Hepatocyte (in vitro differentiated cells): ENCODE data around the gene PPP2R2B. TPM values are rescaled to one million over a fixed set of nuclear protein-coding genes. Genes with fewer than 3 reads are reported as not detected.

ENCODE experiments used
- DNase-seq: peaks from one replicate; pipeline ENCODE4 v3.0.0-alpha.2; 2016; ENCODE audit warnings: low spot score
- H2AFZ ChIP-seq: fragments of 200-600 bp; sonication (generic); 2 replicates; pipeline ENCODE4 v1.6.0; 2016; ENCODE audit warnings: antibody characterized with exemption, mild to moderate bottlenecking
- H3K27ac ChIP-seq: fragments of 200-600 bp; sonication (generic); 2 replicates; pipeline ENCODE4 v1.5.1; 2016; ENCODE audit warnings: mild to moderate bottlenecking
- H3K27me3 ChIP-seq: fragments of 200-600 bp; sonication (generic); 2 replicates; pipeline ENCODE4 v1.6.1; 2016
- H3K36me3 ChIP-seq: fragments of 200-600 bp; sonication (generic); replicated peaks from 2 replicates; pipeline ENCODE4 v1.5.1; 2016; ENCODE audit warnings: low read depth; ENCODE audit not compliant: insufficient read depth
- H3K4me1 ChIP-seq: fragments of 200-600 bp; sonication (generic); 2 replicates; pipeline ENCODE4 v1.5.1; 2016; ENCODE audit warnings: mild to moderate bottlenecking, moderate library complexity; ENCODE audit not compliant: insufficient read depth
- H3K4me2 ChIP-seq: fragments of 200-600 bp; sonication (generic); 2 replicates; pipeline ENCODE4 v1.6.0; 2016
- H3K4me3 ChIP-seq: fragments of 200-600 bp; sonication (generic); 2 replicates; pipeline ENCODE4 v1.5.1; 2016; ENCODE audit warnings: mild to moderate bottlenecking
- H3K79me2 ChIP-seq: fragments of 200-600 bp; sonication (generic); 2 replicates; pipeline ENCODE4 v1.6.0; 2017; ENCODE audit warnings: mild to moderate bottlenecking
- H3K9me2 ChIP-seq: fragments of 200-600 bp; sonication (generic); replicated peaks from 2 replicates; pipeline ENCODE4 v1.6.0; 2017; ENCODE audit warnings: mild to moderate bottlenecking; ENCODE audit not compliant: insufficient read depth
- H3K9me3 ChIP-seq: fragments of 200-600 bp; sonication (generic); 2 replicates; pipeline ENCODE4 v1.5.1; 2016; ENCODE audit warnings: low read depth, mild to moderate bottlenecking
- H4K20me1 ChIP-seq: fragments of 200-600 bp; sonication (generic); 2 replicates; pipeline ENCODE4 v1.6.0; 2016; ENCODE audit warnings: mild to moderate bottlenecking; ENCODE audit not compliant: insufficient read depth, poor library complexity, severe bottlenecking
- EZH2 ChIP-seq: fragments of 200-600 bp; sonication (generic); IDR thresholded peaks from 2 replicates; pipeline ENCODE4 v1.6.1; 2016; ENCODE audit warnings: antibody characterized with exemption, mild to moderate bottlenecking, borderline replicate concordance
- EZH2phosphoT487 ChIP-seq: fragments of 200-600 bp; sonication (generic); IDR thresholded peaks from one replicate; pipeline ENCODE4 v1.6.1; 2018; ENCODE audit warnings: antibody characterized with exemption, mild to moderate bottlenecking, low read depth, moderate library complexity; ENCODE audit not compliant: unreplicated experiment, severe bottlenecking
- WGBS: methylation state at CpG from one replicate; pipeline ENCODE4 v1.1.6; 2016; ENCODE audit warnings: low lambda C conversion rate; ENCODE audit errors: missing lambda C conversion rate; 5-methylcytosine and 5-hydroxymethylcytosine counted together
- polyA plus RNA-seq: library from polyadenylated mRNA; unstranded; fragments of >200 nt; fragmentation: Nextera tagmentation; extraction: Ambion mirVana; gene quantifications from 2 replicates; pipeline ENCODE4 v1.2.1, GENCODE V29; 2016
- total RNA-seq: library from RNA; depleted of rRNA; stranded (reverse); fragments of >200 nt; gene quantifications from 2 replicates; pipeline ENCODE4 v1.2.3, GENCODE V29; 2014
- TF ChIP-seq, protein P1 (sequence below): fragments of 200-600 bp; sonication (generic); IDR thresholded peaks from 2 replicates; pipeline ENCODE4 v1.5.1; 2016; ENCODE audit warnings: antibody characterized with exemption, mild to moderate bottlenecking; ENCODE audit not compliant: poor library complexity

PPP2R2B gene
- total and polyA plus RNA-seq, 2 experiments from 2014 or later = 2.3 to 3.2 TPM

DNA sequence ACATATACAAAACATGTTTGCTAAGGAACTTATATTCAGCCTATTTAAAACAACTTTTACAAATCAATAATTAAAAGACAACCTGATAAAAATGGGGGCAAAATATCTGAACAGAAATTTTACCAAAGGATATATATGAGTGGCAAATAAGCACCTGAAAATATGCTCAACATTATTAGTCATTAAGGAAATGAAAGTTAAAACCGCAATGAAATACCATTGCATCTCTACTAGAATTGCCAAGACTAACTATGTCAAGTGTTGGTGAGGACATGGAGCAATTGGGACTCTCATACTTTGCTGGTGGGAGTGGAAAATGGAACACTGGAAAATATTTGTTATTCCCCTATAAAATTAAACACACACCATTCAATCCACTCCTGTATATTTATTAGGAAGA is 26.3 kb upstream of the PPP2R2B start:
- WGBS = 92% methylated on average over 1 of the region's 1 CpG
- Histone ChIP-seq H3K9me3 (no peaks in the 10 kb centered on the region), H3K4me1 (no peaks in the 10 kb centered on the region), H3K4me3 (no peak overlapping the region), H3K79me2 (no peaks in the 10 kb centered on the region), H3K27ac (no peak overlapping the region), H3K36me3 (no peaks in the 10 kb centered on the region), H3K27me3 (no peaks in the 10 kb centered on the region), H4K20me1 (no peaks in the 10 kb centered on the region), H3K4me2 (no peak overlapping the region), H3K9me2 (no peaks in the 10 kb centered on the region), H2AFZ (no peak overlapping the region)
- no peak for DNase-seq
- TF ChIP-seq, protein P1, sequence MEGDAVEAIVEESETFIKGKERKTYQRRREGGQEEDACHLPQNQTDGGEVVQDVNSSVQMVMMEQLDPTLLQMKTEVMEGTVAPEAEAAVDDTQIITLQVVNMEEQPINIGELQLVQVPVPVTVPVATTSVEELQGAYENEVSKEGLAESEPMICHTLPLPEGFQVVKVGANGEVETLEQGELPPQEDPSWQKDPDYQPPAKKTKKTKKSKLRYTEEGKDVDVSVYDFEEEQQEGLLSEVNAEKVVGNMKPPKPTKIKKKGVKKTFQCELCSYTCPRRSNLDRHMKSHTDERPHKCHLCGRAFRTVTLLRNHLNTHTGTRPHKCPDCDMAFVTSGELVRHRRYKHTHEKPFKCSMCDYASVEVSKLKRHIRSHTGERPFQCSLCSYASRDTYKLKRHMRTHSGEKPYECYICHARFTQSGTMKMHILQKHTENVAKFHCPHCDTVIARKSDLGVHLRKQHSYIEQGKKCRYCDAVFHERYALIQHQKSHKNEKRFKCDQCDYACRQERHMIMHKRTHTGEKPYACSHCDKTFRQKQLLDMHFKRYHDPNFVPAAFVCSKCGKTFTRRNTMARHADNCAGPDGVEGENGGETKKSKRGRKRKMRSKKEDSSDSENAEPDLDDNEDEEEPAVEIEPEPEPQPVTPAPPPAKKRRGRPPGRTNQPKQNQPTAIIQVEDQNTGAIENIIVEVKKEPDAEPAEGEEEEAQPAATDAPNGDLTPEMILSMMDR = no peak
- TF ChIP-seq EZH2 (no peak), EZH2phosphoT487 (no peak)

DNA sequence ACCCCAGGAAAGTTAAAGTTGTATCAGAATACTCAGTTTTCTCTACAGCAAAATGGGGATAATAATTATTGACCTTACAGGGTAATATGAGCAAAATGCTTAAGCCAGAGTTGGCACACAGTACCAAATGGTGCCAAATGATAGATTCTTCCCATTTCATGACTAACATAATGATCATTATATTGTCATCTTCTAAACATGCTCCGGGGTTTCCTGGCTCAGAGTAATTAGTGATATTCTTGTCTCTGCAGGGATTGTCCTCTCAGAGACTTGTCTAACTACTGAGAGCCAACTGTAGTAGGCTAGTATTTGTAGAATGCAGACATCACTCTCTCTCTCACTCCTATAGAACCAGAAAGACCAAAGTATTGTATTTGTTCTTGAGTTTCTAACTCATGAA is 25.2 kb upstream of the PPP2R2B start:
- H2AFZ ChIP-seq = no peak overlapping the region
- H3K9me3 ChIP-seq = no peaks in the 10 kb centered on the region
- no peaks in the 10 kb centered on the region for H3K79me2 ChIP-seq
- no peak for DNase-seq
- no peak overlapping the region for H3K27ac ChIP-seq
- no peak overlapping the region for H3K4me2 ChIP-seq
- no peak overlapping the region for H3K4me3 ChIP-seq
- no peaks in the 10 kb centered on the region for H4K20me1 ChIP-seq
- no peaks in the 10 kb centered on the region for H3K27me3 ChIP-seq
- TF ChIP-seq EZH2phosphoT487 (no peak), EZH2 (no peak)
- TF ChIP-seq, protein P1 = no peak
- H3K36me3 ChIP-seq = no peaks in the 10 kb centered on the region
- H3K9me2 ChIP-seq = no peaks in the 10 kb centered on the region
- H3K4me1 ChIP-seq = no peaks in the 10 kb centered on the region
- 92% methylated on average over 1 of the region's 1 CpG for WGBS

DNA sequence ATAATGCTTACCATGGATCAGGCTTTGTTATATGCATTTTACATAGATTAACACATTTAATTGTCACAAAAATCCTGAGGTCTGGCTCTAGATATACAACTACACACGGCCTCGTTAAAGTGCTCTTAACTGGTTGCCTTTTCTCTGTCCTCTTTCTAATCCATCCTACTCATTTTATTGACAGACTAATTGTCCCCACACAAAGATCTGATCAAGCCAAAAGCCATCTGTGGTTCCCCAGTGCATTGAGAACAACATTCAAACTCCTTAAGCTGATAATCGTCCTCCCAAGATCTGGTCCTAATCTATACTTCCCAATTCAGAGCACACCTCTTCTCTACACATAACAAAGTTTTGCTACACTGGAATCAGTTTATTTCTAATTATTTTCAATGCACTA is 23.9 kb upstream of the PPP2R2B start:
- Histone ChIP-seq H3K27me3 (no peaks in the 10 kb centered on the region), H3K36me3 (no peaks in the 10 kb centered on the region), H3K27ac (no peak overlapping the region), H3K4me3 (no peak overlapping the region), H3K9me3 (no peaks in the 10 kb centered on the region), H2AFZ (no peak overlapping the region), H3K79me2 (no peaks in the 10 kb centered on the region), H4K20me1 (no peaks in the 10 kb centered on the region), H3K9me2 (no peaks in the 10 kb centered on the region), H3K4me1 (no peaks in the 10 kb centered on the region), H3K4me2 (no peak overlapping the region)
- TF ChIP-seq EZH2phosphoT487 (no peak), EZH2 (no peak)
- TF ChIP-seq, protein P1 = no peak
- 61% methylated on average over 3 of the region's 3 CpGs for WGBS
- DNase-seq = no peak

DNA sequence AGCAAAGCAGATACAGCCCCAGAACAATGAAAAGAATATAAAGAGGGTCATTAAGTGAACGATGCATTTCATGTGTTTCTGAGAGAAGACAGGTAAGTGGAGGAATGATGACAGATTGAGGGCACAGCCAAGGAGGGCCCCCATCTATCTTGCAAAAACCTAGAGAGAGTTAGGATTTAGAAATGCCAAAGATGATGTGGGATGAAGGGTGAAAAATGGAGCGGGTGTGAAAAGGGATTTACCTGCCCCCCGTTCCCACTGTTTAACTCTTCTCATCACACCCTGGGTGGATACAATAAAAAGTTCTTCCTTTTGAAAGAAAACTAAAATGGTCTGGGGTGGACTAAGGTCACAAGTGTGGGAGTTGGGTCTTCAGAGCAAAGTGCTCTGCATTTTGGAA is 18.5 kb upstream of the PPP2R2B start:
- no peak overlapping the region for H3K4me3 ChIP-seq
- DNase-seq = no peak
- no peaks in the 10 kb centered on the region for H3K27me3 ChIP-seq
- no peaks in the 10 kb centered on the region for H3K4me1 ChIP-seq
- no peaks in the 10 kb centered on the region for H3K79me2 ChIP-seq
- no peaks in the 10 kb centered on the region for H3K9me3 ChIP-seq
- H3K4me2 ChIP-seq = no peak overlapping the region
- H3K9me2 ChIP-seq = no peaks in the 10 kb centered on the region
- H2AFZ ChIP-seq = no peak overlapping the region
- no peak overlapping the region for H3K27ac ChIP-seq
- H3K36me3 ChIP-seq = no peaks in the 10 kb centered on the region
- TF ChIP-seq EZH2 (no peak), EZH2phosphoT487 (no peak)
- TF ChIP-seq, protein P1 = no peak
- H4K20me1 ChIP-seq = no peaks in the 10 kb centered on the region
- 81% methylated on average over 3 of the region's 3 CpGs for WGBS
